Tongue (tissue), 2 donors: ENCODE results near the gene CLEC3A. TPM values are rescaled to one million over a fixed set of nuclear protein-coding genes. Genes with fewer than 3 reads are reported as not detected.
"Not testable (repeated sequence)": the region's sequence is repeated elsewhere in the genome, so short reads cannot be mapped to it uniquely, and the experiment has no call there.

Source experiments
- DNase-seq: peaks from one replicate; pipeline ENCODE4 v3.0.0-alpha.2; 2015
- total RNA-seq: library from RNA; depleted of rRNA; stranded (reverse); fragments of >200 nt; gene quantifications from one replicate; pipeline ENCODE4 v1.2.3, GENCODE V29; 2014

The CLEC3A gene, protein sequence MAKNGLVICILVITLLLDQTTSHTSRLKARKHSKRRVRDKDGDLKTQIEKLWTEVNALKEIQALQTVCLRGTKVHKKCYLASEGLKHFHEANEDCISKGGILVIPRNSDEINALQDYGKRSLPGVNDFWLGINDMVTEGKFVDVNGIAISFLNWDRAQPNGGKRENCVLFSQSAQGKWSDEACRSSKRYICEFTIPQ
- total RNA-seq, result not detected

DNA sequence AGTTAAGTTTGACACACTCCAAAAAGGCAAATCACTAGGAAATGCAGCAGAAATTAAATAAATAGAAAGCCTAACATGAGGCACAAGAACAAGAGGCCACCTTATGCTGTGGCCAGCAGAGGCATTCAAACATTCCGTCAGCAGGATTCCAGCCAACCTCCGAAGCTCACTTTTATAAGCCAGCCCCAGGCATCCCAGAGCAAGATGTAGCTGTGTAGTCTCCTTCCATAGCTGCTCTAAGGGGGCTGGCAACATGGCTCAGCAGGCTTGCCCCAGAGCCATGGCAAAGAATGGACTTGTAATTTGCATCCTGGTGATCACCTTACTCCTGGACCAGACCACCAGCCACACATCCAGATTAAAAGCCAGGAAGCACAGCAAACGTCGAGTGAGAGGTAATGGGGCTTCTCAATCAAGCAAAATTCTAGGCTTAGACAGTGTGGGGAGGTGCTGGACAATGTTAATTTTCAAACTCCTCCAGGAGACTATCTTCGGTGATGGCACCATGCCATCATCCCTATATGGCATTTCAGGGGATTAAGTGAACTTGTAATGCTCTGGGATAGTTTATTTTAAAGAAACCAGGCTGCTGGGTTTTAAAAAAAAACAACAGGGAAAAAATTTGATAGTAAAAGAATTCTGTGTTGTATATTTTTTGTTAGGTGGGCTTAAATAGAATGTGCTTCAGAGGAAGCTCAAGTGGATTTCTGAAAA is at the start of gene CLEC3A:
TSS of gene CLEC3A (plus strand) at position 202 of the 714 bp plus-strand sequence. CDS start at position 281, 79 bp downstream.
- DNase-seq, result peak; percentile 13

DNA sequence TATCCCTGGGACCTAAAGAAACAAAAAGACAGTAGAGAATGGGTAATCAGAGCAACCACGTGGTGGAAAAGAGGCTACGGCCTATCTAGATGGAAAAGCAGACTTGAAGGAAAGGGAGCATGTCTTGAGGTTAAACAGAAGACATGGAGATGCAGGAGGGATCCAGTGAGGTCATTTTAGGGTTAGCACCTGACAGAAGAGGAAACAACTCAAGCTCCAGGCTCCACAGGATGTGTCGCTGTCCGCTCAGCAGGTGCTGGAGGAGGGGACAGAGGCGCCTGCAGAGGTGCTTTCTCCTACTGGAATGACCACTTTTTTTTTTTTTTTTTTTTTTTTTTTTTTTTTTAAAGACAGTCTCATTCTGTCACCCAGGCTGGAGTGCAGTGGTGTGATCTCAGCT is 47.5 kb upstream of the CLEC3A start:
- peak; percentile 46 for DNase-seq

DNA sequence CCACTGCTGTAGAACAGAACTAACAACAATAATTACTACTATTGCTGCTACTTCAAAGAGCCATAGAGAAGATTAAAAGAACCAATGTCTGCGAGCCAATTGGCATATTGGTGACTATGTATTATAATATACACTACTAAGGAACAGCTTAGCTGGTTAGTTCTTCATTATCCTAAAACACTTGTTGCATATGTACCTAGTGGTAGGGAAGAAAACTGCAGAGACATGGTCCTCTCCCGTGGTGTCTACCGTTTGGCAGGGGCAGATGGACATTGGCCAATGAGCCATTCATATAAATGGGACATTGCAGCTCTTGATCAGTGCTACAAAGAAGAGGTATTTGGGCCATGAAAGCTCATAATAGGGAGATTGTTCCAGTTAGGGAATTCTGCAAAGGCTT is 46.4 kb upstream of the CLEC3A start:
- no peak for DNase-seq

DNA sequence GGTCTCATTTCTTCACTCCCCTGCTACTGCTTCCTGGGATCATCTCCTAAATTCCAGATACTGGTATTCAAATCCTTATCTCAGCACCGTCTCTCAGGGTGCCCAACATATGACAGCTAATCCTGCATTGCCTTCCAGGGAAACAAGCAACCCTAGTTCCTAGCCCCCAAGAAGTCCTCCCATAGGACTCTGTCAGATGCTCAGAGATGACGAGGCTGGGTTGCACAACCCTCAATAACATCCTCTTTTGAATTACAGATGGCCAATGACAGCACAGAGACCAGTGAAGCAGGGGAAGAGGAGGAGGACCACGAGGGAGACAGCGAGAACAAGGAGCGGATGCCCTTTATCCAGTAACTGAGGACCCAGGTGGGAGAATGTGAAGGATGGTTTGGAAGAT is 45.0 kb upstream of the CLEC3A start:
- DNase-seq, result no peak

DNA sequence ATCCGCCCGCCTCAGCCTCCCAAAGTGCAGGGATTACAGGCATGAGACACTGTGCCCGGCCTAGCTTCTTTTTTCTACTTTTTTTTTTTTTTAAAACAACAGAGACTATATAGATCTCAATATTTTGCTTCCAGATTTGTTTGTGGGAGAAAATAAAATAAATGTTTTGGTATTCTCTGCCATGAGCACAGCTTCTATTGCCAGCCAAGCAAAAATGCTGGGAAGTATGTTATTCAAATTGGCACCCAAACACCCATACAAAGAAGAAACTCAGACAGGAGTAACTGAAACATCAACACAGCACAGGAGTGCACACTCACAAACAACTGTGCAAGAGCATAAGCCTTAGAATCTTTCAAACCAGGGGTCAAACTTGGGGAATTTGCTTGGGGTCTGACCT is 37.2 kb upstream of the CLEC3A start:
- DNase-seq, result no peak

DNA sequence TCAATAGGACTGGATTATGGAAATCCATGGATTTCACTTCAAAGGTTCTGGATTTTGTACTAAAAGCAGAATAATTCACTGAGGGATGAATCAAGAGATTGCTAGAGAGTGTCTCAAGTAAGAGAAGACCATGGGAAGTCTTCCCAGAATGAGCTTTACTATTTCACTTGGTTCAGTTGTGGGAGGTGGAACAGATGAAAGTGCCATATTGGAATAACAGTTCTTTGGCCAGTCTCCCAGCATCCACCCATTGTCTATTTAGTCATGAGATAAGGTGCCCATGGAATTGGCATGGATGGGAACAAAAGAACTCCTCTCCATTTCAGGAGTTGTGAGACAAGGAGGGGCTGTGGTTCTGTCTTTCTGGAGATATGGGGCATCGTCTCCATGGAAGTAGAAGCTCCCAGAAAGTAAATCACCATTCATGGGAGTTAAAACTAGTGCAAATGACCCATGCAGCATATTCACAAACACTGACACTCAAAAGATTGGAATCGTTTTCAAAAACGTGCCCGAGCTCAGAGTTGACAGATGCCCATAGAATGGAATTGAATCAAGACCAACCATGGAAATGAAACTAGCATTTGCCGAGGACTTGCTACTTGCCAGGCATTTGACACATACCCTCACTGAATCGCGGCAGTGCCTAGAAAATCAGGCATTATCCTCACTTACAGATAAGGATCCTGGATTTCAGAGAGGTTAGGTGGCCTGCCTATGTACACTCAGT is 36.2 kb upstream of the CLEC3A start:
- DNase-seq, result no peak

DNA sequence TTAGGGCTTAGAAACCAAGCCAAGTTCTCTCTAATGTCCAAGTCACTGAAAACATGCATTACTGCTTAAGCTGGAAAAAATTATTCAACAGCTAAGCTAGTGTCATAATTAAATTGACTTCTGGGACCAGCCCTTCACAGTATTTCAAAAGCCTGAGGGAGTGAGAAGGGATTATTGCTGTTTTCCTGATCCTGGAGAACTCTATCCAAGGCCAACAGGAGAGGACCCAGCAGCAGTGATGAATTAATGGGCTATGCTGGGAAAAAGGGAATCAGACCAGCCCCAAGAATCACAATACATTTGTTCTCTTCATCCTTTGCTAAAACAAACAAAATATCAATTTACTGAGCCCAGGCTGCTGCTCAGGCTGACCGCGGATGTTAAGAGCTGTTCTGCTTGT is 34.5 kb upstream of the CLEC3A start:
- DNase-seq, result peak; percentile 26

DNA sequence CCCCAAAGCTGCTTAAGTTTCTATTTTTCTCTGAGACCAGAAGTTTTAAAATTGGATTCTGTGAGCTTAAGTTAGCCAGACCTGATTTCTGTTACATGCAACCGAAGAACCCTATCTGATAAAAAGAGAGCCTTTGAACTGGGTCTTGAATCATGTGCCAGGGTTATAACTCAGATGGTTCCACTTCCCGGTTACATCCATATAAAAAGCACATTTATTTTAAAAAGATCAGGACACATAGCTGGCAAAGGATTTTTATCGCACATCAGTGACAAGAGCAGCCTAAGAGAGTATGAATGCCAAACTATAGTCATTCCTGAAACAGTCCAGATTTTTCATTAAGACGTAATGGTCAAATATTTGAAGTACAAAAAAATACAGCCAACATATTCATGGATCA is 32.5 kb upstream of the CLEC3A start:
- no peak for DNase-seq

DNA sequence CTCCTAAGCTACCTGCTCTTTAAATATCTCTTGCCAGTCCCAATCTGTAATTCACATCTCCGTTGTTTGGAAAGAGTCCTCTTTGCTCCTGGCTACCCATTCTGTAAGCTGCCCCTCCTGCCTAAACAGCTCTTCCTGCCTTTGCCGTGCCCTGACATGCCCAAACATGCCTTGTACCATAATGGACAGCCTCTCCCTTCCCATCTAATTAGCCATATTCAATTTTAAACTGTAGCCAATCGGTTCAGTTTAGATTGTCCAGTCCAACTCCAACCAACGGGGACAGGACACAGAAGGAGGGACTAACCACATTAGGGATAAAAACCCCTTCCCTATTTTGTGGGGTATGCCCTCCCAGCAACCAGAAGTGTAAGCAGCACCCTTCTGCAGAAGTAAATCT is 30.6 kb upstream of the CLEC3A start:
- DNase-seq, result no peak

DNA sequence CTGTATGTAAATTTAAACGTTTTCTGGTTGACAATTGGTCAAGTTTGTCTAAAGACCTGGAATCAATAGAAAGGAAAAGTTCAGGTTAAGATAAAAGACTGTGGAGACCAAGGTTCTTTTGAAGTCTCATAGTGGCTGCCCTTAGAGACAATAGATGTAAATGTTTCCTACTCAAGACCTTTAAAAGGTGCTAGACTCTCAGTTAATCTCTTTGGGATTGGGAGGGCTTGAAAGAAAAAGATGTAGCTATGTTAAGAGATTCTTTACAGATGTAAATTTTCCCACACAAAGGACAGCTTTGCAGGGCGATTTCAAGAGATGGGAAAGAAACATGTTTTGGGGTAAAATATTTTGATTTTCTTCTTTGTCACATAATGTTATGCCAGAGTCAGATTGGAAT is 30.0 kb upstream of the CLEC3A start:
- not testable (repeated sequence) for DNase-seq

DNA sequence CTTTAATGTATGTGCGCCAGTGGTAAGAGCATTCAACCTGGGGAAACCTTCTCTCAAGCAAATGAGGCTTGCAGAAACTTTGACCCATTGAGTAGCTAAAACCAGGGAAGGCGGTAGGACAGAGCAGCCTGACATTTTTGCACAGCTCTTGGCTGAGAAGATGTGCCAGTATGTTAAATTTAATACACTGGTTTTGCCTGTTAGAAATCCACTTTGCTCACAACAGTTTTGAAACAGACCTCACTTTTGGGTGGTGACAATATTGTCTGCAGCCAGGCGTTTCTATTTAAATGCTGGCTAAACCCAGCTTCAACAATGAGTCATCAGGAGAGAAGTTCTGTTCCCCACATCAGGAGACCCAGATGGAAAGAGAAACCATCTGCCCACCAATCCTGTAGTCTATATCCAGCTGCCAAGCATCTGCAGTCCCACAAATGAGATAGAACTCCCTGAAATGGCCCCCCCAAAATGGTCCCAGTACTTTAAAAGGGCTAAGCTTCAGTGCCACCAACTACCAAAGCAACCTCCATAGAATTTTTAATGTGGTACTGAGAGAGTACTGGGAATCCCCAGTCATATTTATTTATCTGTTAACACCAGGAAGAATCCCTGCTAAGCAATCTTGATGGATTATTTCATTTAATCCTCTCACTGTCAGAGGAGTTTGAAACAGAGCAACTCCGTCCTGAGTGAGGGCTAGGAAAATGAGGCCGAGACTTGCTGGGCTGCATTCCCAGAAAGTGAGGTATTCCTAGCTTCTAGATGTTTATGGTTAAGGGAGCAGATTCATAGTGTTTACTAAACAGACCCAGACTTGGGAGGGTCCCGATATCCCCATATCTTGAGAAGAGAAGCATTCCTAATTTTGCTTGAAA is 29.0 kb upstream of the CLEC3A start:
- DNase-seq, result peak; percentile 62

DNA sequence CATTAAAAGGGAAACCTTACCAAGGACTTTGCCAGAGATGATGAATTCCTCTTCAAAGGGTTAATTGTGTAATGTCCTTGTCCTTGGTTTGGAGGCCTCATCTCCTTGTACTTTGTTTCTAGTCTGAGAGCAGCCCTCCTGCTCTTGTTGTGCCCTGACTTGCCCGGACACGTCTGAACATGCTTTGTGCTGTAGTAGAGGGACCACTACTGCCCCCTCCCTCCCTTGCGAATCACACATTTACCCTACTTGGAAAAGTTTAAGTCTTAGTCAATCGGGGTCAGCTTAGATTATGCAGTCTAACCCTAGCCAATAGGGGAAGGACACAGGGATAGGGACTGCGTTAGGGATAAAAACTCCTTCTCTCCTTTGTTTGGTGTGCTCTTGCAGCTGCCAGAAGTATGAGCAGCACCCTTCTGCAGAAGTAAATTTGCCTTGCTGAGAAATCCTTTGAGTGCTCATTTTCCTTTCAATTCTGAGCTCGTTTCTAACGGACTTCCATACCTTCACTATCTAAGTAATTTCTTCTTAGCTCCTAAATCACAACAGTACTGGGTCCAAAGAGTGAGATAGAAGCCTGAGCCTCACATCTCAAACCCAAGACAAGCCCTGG is 26.4 kb upstream of the CLEC3A start:
- no peak for DNase-seq

DNA sequence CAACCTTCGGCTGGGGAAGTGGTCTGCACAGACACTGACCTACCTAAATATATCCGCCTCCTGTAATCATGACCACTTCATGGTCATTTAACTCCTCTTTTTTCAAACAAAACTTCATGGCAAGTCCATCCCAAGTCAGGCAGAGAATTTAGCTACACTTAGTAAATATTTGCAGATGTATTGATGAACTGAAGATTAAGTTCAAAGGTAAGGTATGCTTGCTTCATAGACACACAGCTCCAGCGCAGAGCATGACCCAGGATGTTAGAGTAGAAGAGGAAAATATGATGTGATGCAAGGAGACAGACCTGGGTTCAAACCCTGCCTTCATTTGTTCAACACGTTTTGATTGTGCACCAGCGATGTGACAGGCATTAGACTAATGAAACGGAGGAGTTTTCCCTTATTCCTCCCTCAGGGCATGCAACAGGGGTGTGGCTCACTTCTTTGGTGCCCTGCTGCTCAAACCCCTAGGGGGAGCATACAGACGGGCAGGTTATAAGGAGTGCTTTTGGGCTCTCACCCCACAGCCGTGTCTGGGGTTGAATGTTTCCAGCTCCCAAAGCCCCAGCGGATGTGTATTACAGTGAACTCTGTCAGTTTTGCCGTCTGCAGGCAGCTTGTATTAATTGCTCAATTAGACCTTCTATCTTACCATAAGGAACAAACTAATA is 23.9 kb upstream of the CLEC3A start:
- DNase-seq, result no peak

DNA sequence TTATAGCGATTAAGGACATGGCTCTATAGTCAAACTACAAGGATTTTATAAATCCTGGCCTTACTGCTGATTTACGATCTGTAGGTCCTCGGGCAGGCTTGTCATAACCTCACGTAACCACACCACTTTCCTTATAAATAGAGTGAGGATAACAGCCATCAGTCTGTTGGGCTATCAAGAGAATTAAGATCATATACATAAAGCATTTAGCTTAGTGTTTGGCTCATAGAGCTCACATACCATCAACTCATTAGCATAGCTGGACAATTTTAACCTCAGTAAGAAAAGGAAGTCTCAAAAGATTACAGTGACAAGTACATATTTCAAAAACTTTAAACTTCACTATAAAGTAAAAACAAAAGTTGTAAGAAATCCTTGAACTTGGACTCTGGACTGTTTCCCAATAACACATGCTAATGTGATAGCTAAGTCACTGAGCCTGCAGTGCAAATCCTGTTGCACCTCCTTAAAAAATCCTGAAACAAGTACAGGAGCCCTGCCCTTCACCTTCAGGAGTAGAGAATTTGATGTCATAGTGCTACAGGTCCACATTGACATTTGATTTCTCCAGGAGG is 20.8 kb upstream of the CLEC3A start:
- no peak for DNase-seq

DNA sequence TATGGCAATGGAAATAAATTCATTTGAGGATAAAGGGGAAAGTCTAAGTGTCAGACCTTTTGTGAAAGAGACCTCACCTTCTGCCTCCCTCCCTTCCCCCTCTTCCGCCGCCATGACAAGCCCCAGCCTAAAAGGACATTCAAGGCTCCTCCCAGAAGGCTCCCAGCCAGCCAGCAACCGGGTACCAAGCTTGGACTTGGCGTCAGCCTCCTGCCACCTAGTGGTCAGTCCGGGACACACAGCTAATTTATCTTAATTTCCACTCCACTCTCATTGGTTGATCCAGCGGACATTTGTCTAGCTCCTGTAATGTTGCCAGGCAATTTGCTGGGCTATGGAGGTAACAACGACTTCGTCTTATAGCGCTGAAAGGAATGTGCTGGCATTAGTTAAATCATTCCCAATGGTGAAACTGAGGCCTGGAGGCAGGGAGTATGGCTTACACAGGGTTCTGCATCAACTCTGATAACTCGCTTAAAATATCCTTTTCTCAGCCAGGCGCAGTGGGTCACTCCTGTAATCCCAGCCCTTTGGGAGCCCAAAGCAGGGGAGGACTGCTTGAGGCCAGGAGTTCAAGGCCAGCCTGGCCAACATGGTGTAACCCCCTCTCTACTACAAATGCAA is 19.3 kb upstream of the CLEC3A start:
- DNase-seq, result peak; percentile 86

DNA sequence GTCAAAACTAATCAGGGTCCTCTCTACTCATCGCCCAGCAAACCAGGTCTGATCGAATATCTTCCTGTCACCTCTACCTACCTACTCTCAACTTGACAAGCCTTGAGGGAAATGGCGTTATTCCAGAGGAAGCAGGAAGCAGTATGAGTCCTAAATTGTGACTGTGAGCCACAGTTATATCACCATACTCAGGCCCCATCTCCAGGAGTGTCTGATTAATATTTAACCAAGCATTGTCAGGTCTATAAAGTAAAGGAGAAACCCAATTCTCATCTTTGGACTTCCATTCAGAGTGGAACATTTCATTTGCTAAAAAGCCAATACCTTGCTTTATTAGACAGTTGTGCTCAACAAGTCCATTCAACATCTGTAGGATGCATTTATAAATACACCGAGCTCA is 17.8 kb upstream of the CLEC3A start:
- no peak for DNase-seq

DNA sequence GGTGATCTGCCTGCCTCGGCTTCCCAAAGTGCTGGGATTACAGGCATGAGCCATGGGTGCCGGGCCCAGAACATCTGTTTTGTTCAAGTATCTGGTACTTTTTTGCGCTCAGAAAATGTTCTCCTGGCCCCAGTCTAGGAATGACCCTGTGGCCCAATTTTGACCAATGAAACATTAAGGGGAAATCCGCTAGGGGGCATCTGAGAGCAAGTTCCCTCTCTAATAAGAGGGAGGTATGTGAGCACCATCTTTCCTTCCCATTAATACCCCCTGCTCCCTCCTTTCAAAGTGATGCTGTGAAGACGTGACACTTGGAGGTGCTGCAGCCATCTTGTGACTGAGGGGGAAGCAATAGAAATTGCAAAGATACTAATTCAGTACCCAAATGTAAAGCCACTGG is 16.5 kb upstream of the CLEC3A start:
- no peak for DNase-seq

DNA sequence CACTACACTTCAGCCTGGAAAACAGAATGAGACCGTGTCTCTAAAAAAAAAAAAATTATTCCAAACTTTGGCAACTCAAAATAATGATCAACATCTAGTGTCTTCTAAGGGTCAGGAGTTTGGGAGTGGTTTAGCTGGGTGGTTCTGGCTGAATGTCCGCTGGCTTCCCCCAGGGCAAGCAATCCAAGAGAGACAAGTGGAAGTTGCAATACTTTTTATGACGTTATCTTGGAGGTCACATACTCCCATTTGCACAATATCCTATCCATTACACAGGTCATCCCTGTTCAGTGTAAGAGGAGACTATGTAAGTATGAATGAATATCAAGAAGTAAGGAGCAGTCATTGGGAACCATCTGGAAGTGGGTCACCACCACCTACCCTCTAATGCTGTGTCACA is 15.2 kb upstream of the CLEC3A start:
- no peak for DNase-seq

DNA sequence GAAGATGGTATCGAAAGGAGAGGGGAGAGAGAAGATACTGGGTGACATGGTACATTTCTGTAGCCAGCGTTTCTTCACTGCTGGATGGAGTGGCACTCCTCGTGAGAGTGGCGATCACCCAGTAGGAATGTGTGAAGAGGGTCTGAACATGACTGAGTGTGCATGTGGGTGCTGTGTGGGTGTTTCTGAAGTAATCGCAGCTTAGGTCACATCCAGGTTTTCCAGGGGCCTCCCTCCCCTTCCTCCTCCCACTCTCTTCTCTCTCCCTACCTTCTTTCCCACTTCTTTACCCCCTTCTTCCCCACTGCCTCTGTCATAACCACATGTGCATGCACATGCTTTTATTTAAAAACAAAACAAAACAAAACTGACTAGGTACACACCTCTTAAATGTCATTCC is 1.8 kb downstream of the CLEC3A start:
- DNase-seq, result no peak

DNA sequence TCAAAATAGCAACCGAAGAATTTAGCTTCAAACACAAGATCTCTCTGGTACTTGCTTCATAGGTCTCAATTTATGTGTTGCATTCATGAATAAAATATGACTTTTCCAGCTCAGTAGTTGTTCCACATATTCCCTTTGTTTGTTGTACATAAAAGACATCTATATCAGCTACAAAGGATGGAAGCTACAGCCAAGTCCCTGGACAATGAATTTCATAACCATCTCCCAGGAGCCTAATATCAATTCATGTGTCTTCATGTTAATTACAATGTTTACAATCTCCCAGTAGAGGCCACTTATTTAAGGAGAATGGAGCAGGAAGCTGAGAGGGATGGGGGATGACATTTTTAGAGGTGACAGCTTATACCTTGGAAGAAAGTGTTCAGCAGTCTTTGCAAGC is 3.3 kb downstream of the CLEC3A start:
- no peak for DNase-seq

DNA sequence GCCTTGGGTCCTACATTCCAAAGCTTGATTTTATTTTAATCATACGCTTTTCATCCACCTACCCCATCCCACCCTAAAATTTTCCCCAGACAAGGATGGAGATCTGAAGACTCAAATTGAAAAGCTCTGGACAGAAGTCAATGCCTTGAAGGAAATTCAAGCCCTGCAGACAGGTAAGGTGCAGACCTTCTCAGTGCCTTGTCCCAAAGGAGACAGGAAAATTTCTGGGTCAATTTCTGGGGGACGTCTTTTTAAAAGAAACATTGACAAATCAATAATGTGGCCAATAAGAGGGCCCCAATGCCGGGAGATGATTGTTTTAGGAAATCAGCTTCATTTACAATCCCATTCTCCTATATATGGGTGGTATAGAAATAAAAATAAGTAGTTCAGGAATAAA is 5.7 kb downstream of the CLEC3A start:
- no peak for DNase-seq
